Activated CD8-positive, alpha-beta memory T cell treated with anti-CD3 and anti-CD28 coated beads for 36 hours (primary cell): ENCODE measurements around the gene SERPINB3. TPM values are rescaled to one million over a fixed set of nuclear protein-coding genes. Genes with fewer than 3 reads are reported as not detected.

ENCODE experiments used
- total RNA-seq, 2 experiments: library from RNA; stranded (reverse); gene quantifications; one replicate each; pipeline ENCODE4 v1.2.3, GENCODE V29; 2021

SERPINB3 gene
- total RNA-seq, 2 experiments from 2014 or later = not detected

Other genes with a start within 250 kb of the SERPINB3 start
- 10 to 100 TPM; 51.1 to 53.9 TPM for gene VPS4B, start 239.4 kb downstream of the SERPINB3 start, total RNA-seq
- gene SERPINB5, start 184.9 kb downstream of the SERPINB3 start, total RNA-seq = not detected
- gene SERPINB12, start 119.5 kb downstream of the SERPINB3 start, total RNA-seq = not detected
- not detected for gene SERPINB13, start 74.5 kb downstream of the SERPINB3 start, total RNA-seq
- not detected for gene SERPINB4, start 17.6 kb downstream of the SERPINB3 start, total RNA-seq
- not detected for gene SERPINB11, start 41.1 kb upstream of the SERPINB3 start, total RNA-seq
- gene SERPINB7, start 113.5 kb upstream of the SERPINB3 start, total RNA-seq = not detected
- not detected for gene SERPINB2, start 225.8 kb upstream of the SERPINB3 start, total RNA-seq
- gene SERPINB10, start 246.1 kb upstream of the SERPINB3 start, total RNA-seq = not detected